Measurements from ENCODE around the gene UGT1A1. TPM values are rescaled to one million over a fixed set of nuclear protein-coding genes. Genes with fewer than 3 reads are reported as not detected.

The UGT1A1 gene
- not detected in 2 replicates for total RNA-seq

GRCh38 chr2:233760043-233760442 lies at the start of gene UGT1A1:
TSS of gene UGT1A1 (plus strand) at chr2:233760270. CDS start at chr2:233760288, 18 bp downstream.

GRCh38 chr2:233712611-233713261 lies 47.3 kb upstream of the UGT1A1 start, which contains the start of gene UGT1A5:
TSS of gene UGT1A5 (plus strand) at chr2:233712907. CDS start at chr2:233712992, 85 bp downstream.

GRCh38 chr2:233718552-233718951 lies 41.5 kb upstream of the UGT1A1 start, which contains the start of gene UGT1A4:
TSS of gene UGT1A4 (plus strand) at chr2:233718736. CDS start at chr2:233718821, 85 bp downstream.

DNA sequence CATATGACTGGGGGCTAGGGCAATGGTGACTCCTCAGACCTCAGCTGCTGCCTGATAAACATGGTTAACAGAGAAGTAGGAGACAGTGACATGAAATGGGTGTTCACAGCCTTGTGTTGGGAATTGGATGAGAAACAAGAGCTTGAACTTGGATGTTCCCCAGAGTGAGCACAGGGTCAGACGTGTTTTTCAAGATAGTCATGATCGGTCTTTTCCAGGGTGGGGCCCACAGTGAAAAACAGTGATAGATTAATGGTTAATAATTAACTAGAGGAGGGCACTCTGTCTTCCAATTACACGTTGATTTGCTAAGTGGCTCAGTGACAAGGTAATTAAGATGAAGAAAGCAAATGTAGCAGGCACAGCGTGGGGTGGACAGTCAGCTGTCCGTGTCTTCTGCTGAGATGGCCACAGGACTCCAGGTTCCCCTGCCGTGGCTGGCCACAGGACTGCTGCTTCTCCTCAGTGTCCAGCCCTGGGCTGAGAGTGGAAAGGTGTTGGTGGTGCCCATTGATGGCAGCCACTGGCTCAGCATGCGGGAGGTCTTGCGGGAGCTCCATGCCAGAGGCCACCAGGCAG lies 31.3 kb upstream of the UGT1A1 start, which contains the start of gene UGT1A3:
Gene UGT1A3, plus strand, starts transcription at position 320 of the 579 bp plus-strand sequence. Its CDS starts 85 bp downstream, at position 405.

GRCh38 chr2:233778030-233778429 lies 18.0 kb downstream of the UGT1A1 start, which contains the start of gene MROH2A:
TSS of gene MROH2A (plus strand) at chr2:233778330. CDS start at chr2:233779359, 1,029 bp downstream.

Other genes with a start within 250 kb of the UGT1A1 start
- 38.1 TPM in 2 replicates for gene USP40, start 193.5 kb upstream of the UGT1A1 start, total RNA-seq
- 0.37 and 0.71 TPM in 2 replicates for gene UGT1A8, start 142.6 kb upstream of the UGT1A1 start, total RNA-seq
- gene UGT1A10, start 123.8 kb upstream of the UGT1A1 start, total RNA-seq = 0.43 and 0.83 TPM in 2 replicates
- under 0.01 TPM in 1 of 2 replicates, not detected in the other for gene UGT1A9, start 88.4 kb upstream of the UGT1A1 start, total RNA-seq
- gene UGT1A7, start 78.4 kb upstream of the UGT1A1 start, total RNA-seq = 0.28 and 0.46 TPM in 2 replicates
- 0.09 and 0.28 TPM in 2 replicates for gene UGT1A6, start 67.4 kb upstream of the UGT1A1 start, total RNA-seq
- not detected in 2 replicates for gene UGT1A5, start 47.4 kb upstream of the UGT1A1 start, total RNA-seq
- gene UGT1A4, start 41.5 kb upstream of the UGT1A1 start, total RNA-seq = not detected in 2 replicates
- not detected in 2 replicates for gene UGT1A3, start 31.2 kb upstream of the UGT1A1 start, total RNA-seq
- under 0.01 and 0.14 TPM in 2 replicates for gene MROH2A, start 18.1 kb downstream of the UGT1A1 start, total RNA-seq
- 1.9 and 2.4 TPM in 2 replicates for gene HJURP, start 94.3 kb downstream of the UGT1A1 start, total RNA-seq
- gene TRPM8, start 157.1 kb downstream of the UGT1A1 start, total RNA-seq = under 0.01 TPM in 1 of 2 replicates, not detected in the other

Measured in smooth muscle cell of bladder (primary cell).